Measurements from ENCODE around the gene DNAJC24. TPM values are rescaled to one million over a fixed set of nuclear protein-coding genes. Genes with fewer than 3 reads are reported as not detected.

DNAJC24 gene
- total RNA-seq, 2 donors from 2014 or later, result 9.9 to 10.0 TPM

DNA sequence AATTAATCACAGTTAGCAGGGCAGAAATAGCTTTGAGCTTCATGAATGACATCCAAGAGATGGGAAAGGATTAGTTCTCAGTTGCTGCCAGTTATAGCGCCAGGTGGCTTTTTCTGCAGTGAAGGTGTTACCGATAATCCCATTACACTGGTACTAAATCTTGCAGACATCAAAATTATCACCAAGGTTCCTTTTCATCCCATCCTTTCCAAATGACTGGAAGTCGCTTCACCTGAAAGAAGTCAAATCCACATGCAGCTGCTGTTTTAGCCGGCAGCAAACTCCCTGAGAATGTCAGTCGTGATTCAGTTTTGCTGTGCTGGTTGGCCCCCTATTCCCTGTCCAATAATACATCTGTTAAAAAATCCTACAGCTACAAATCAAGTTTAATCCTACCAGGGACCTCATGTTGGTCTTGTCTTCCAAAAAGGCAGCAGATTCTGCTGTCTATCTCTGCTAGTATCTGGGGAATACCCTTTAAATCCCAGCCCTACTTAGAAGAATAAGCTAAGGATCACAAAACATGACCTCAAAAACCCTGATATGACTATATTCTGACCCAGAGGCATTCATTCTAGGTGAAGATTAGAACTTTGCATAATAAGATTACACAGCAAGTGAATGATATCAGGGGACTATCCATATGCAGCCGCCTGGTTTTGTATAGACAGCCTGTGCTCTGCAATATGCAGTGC is 108.0 kb downstream of the DNAJC24 start:
- no peak overlapping the region for H3K27ac ChIP-seq
- H3K4me1 ChIP-seq, result no peaks in the 10 kb centered on the region
- H3K4me3 ChIP-seq, result no peak overlapping the region
- no peaks in the 10 kb centered on the region for H3K27me3 ChIP-seq
- no peaks in the 10 kb centered on the region for H3K9me3 ChIP-seq
- no peak for DNase-seq (ENCODE audit: low spot score)
- no peaks in the 10 kb centered on the region for H3K36me3 ChIP-seq
- TF ChIP-seq, protein P1, sequence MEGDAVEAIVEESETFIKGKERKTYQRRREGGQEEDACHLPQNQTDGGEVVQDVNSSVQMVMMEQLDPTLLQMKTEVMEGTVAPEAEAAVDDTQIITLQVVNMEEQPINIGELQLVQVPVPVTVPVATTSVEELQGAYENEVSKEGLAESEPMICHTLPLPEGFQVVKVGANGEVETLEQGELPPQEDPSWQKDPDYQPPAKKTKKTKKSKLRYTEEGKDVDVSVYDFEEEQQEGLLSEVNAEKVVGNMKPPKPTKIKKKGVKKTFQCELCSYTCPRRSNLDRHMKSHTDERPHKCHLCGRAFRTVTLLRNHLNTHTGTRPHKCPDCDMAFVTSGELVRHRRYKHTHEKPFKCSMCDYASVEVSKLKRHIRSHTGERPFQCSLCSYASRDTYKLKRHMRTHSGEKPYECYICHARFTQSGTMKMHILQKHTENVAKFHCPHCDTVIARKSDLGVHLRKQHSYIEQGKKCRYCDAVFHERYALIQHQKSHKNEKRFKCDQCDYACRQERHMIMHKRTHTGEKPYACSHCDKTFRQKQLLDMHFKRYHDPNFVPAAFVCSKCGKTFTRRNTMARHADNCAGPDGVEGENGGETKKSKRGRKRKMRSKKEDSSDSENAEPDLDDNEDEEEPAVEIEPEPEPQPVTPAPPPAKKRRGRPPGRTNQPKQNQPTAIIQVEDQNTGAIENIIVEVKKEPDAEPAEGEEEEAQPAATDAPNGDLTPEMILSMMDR (IDR thresholded peaks at IDR 0.05), result no peak

DNA sequence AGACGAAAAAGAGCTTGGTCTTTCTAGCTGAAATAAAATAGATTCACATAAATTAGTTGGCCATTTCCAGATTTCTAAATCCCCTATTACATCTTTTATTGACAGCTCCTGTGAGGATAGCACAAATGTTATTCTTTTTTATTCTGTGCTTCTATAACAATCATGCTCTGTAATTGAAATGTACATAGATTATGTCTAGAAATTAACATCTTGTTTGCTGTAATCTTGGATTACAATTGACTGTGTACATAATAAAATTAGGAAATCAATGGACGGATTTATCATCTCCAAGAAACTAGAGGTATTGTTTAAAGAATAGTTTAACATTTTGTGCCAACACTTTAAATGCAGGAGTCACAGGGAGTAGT is 108.5 kb downstream of the DNAJC24 start:
- H3K4me1 ChIP-seq, result no peaks in the 10 kb centered on the region
- TF ChIP-seq, protein P1 (IDR thresholded peaks at IDR 0.05), result no peak
- DNase-seq (ENCODE audit: low spot score), result no peak
- no peaks in the 10 kb centered on the region for H3K9me3 ChIP-seq
- no peaks in the 10 kb centered on the region for H3K27me3 ChIP-seq
- no peak overlapping the region for H3K4me3 ChIP-seq
- no peak overlapping the region for H3K27ac ChIP-seq
- H3K36me3 ChIP-seq, result no peaks in the 10 kb centered on the region

DNA sequence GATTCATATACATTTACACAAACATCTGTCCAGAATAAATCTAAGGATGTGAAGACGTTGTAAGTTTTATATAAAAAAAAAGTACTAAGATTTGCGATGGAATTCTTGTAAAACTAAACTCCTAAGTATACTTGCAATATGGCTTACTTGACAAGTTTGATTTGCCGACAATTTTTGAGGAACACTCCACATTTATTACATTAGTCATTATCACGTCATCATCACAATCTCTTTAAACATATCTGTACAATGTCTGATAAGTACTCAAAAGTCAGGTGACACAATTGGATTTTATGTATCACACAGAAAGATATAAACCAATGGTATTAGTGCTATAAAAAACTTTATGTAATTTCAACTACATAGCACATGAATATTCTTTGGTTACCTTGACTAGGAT is 109.4 kb downstream of the DNAJC24 start:
- no peaks in the 10 kb centered on the region for H3K27me3 ChIP-seq
- H3K9me3 ChIP-seq, result no peaks in the 10 kb centered on the region
- no peak overlapping the region for H3K4me3 ChIP-seq
- no peaks in the 10 kb centered on the region for H3K36me3 ChIP-seq
- H3K4me1 ChIP-seq, result no peaks in the 10 kb centered on the region
- DNase-seq (ENCODE audit: low spot score), result no peak
- TF ChIP-seq, protein P1 (IDR thresholded peaks at IDR 0.05), result no peak
- H3K27ac ChIP-seq, result no peak overlapping the region

DNA sequence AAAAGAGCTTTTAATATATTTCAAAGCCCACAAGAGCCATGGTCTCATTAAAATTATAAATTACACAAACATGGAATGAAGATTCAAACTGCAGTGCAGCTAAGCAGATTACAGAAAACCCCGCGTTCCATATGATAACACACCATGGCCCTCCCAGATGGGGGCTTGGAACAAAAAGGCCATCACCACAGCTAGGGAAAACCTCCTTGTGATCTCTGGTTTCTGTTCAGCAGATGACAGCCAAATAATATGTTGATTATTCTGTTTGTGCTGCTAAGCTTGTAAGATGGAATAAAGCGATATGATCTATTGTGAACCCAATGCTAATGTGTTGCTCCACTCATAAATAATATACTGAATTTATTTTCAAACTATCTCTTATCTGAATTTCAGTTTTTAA is 111.3 kb downstream of the DNAJC24 start:
- Histone ChIP-seq H3K27me3 (no peaks in the 10 kb centered on the region), H3K36me3 (no peaks in the 10 kb centered on the region), H3K4me3 (no peak overlapping the region), H3K27ac (no peak overlapping the region), H3K9me3 (no peaks in the 10 kb centered on the region), H3K4me1 (no peaks in the 10 kb centered on the region)
- no peak for DNase-seq (ENCODE audit: low spot score)
- TF ChIP-seq, protein P1 (IDR thresholded peaks at IDR 0.05), result no peak

Other genes starting within 250 kb of the DNAJC24 start
- under 1 TPM; 0.15 to 0.24 TPM for gene DCDC1, start 121 bp upstream of the DNAJC24 start, total RNA-seq
- gene IMMP1L, start 139.8 kb downstream of the DNAJC24 start, total RNA-seq, result 10 to 100 TPM in 1 of 2 donors, 1 to 10 TPM in 1; 9.1 to 22.9 TPM
- 10 to 100 TPM; 14.0 to 15.6 TPM for gene ELP4, start 139.9 kb downstream of the DNAJC24 start, total RNA-seq